SK-N-MC (cell line): ENCODE data around the gene PLEKHG5.

Experiments used
- EZH2 ChIP-seq: fragments of 200-600 bp; sonication (generic); IDR thresholded peaks from one replicate; pipeline ENCODE4 v1.6.1; 2017; ENCODE audit warnings: antibody characterized with exemption
- POLR2AphosphoS5 ChIP-seq: IDR thresholded peaks from 2 replicates; pipeline ENCODE4 v1.6.1; 2012; ENCODE audit warnings: mild to moderate bottlenecking, low read depth, low read length, borderline replicate concordance

GRCh38 chr1:6496365-6496721 lies 4.9 kb upstream of the PLEKHG5 start:
- TF ChIP-seq EZH2: no peak
- no peak for TF ChIP-seq POLR2AphosphoS5
